CD4-positive, alpha-beta T cell treated with Interleukin-6 for 4 hours (primary cell): ENCODE measurements around the gene KCTD3.

ENCODE experiments used
- DNase-seq: peaks from one replicate; pipeline ENCODE4 v3.0.0-alpha.2; 2020; ENCODE audit warnings: mixed read lengths

KCTD3 gene

DNA sequence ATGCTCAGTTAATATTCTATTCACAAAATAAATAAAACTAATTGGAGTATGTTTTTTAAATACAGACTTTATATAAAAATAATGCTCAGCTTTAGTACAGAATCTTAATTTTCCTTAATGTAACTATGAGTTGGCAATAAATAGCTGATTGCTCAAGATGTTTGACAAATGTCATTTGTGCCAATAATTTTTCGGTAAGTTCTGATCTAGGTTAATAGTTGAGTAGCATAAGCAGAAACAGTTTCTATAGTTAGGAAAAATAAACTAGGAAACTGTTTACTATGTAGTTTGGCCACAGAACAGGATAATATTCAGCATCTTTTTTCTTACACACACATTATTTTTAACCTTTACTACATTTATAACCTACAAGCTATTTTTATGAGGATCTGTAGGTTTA, 40.3 kb downstream of the KCTD3 start:
- no peak for DNase-seq

GRCh38 chr1:215608646-215609045, 41.5 kb downstream of the KCTD3 start:
- no peak for DNase-seq

- DNase-seq, result no peak
These were observed 45.3 kb downstream of the KCTD3 start for GRCh38 chr1:215612391-215612790.

DNA sequence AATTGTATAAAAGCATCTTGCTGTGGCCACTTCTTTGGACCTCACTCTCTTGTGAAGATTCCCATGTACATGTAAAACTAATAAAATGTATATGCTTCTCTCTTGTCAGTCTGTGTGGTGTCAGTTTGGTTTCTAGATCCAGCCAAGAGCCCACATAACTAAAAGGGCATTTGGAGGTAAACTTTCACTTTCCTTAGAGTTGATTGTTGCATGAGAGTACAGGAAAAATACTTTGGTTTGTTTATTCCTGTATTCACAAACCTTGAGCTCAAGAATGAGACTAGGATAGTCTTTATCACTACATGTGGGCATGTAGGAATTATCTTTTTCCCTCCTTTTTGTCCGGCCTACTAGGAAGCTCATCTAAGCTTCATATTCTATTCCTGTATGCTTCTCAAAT, 50.9 kb downstream of the KCTD3 start:
- DNase-seq, result no peak

- DNase-seq, result no peak
These were observed 56.1 kb downstream of the KCTD3 start for GRCh38 chr1:215623162-215623561.

DNA sequence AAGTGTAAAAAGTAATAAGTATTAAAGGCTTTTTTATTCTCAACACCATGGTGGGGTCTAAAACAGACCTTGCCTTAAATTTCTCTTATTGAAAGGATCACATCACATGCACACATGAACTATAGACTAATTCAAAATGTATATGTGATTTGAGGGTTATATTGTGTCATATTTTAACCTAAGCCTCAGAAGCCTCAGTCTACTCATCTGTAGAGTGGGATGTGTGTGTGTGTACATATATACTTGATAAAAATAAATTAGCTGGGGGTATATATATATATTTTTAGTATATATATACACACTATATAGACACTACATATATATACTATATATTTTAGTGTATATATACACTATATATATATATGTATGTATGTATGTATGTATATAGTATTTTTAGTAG, 58.8 kb downstream of the KCTD3 start:
- no peak for DNase-seq

DNA sequence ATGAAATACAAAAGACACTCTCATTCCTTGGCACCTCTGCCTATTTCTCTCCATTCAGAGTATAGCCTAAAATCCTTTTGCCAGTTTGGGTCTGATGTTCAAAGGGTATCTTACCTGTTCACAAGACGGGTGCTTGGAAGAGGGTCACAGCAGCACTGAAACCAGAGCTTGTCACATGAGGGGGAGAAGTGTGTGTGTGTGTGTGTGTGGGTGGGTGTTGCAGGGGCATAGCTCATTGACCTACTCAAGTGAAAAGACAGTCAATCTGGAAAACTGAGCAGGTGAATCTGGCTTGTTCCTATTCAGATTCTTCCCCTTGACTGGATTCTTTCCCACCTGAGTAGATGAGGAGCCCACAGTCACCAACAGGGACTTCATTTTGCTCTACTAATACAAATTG, 63.9 kb downstream of the KCTD3 start:
- DNase-seq, result no peak

DNA sequence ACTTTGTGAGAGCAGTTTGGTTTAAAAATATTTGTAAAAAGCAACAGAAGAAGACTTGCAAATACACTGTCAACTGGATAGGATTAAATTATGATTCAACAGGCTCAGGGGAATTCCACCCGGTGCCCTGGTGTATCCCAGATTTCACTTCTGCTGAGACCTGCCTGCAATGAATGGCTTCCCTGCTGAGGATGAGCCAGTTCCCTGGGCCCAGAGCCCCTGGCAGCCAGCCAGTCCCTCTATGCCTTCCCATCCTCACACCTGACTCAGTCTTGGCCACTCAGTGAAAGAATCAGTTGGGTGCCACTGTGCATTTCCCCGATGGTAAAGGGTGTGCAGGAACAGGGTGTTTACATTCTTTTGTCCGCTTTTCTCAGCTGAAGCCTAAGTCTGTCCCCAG, 64.4 kb downstream of the KCTD3 start:
- no peak for DNase-seq

DNA sequence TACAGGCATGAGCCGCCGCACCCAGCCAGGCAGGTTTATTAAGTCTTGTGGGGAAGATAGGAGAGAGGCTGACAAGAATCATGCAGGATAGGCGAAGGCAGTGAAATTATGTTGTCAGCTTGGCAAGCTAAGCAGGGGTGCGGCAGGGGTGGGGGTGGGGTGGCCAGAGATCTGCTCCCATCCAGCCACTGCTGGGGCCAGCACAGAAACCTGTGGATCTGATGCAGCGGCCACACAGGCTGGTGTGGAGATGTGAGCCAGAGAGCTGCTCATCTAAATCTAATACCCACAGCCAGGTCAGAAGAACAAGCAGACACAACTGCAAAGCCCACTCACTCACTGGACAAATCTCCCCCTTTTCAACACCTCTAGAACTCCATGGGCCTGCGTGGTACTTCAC, 68.7 kb downstream of the KCTD3 start:
- no peak for DNase-seq

GRCh38 chr1:215636258-215636965, 69.3 kb downstream of the KCTD3 start:
- DNase-seq, result no peak

- DNase-seq, result no peak
These were observed 70.0 kb downstream of the KCTD3 start for GRCh38 chr1:215637041-215637573.

DNA sequence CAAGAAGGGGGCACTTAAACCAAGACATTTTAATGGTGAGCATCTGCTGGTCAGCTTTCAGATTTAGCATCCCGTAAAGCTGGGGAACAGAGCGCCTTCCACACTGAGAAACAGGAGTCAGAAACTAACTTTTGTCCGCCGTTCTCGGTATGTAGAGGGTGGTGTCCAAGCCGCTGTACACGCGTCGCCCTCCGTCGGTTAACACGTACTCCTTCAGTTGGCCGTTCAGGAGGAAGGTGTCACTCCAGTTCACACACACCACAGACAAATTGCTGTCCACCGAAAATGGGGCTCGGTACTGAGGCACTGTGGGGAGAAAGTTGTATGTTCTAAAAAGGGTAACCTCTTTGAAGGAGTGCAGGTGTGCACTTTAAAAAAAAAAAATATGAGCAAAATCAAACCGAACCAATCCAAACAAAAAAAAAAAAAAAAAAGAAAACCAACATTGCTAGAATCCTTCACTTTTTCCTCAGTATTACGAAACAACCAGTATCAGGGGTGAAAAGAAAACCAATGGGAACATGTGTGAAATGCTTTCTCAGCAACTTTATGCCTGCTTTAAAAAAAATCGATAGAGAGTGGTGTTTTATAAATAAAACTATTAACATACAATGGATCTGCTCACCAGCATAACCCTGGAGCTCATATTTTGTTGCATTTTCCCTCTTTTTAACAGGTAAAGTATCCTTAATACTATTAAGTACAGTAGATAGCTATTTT, 73.5 kb downstream of the KCTD3 start:
- DNase-seq, result no peak

- no peak for DNase-seq
These were observed 76.7 kb downstream of the KCTD3 start for GRCh38 chr1:215643592-215644321.

- DNase-seq, result no peak
These were observed 78.1 kb downstream of the KCTD3 start for GRCh38 chr1:215645182-215645581.

DNA sequence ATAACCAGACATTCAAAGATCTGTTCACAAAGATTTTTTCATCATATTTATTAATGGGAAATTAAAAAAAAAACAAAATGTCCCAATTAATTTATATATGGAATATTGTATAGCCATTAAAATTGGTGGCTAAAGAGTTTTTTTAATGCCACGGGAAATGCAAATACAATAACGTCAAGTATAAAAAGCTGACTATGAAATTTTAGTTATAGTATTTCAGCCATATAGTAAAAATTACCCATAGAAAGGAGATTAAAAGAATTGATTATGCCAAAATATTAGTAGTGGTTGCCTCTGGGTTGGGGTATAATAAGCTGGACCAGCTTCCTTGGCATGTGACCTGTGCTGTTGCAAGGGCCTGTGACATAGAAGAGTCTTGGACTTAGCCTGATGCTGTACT, 78.8 kb downstream of the KCTD3 start:
- no peak for DNase-seq

DNA sequence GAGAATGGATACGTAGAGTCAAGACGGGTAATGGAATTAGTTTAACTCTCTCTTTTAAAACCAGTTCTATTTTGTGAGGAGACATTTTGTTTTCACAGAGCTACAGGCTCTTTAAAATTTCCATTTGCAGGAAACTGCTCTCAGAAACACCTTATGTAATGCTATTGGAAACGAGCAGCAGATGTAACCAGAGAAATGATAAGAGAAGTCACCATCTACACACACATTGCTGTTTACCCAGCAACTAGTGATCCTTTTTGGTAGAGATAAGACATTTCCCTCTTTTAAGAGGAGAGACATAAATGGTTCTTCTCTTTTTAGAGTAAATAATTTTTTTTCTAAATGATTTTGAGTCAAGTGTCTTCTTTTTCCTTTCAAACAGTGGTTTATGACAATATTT, 80.6 kb downstream of the KCTD3 start:
- no peak for DNase-seq

DNA sequence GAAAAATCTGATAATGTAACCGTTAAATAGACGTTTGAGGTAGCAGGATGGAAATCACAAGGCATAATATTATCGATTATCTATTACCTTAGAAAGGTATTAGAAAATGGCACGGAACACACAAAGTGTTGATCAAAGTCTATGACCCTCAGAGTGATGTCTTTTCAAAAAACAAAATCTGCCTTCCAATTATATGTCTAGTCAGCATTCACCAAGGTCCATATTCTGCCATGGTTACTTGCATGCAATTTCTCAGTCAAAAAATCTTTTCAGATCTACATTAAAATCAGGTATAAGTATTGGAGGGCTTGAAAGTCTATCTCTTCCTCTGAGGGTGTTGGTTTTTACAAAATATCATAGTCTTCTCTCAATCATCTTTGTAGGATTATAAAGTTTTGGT, 81.9 kb downstream of the KCTD3 start:
- no peak for DNase-seq

GRCh38 chr1:215650446-215651149, 83.5 kb downstream of the KCTD3 start:
- no peak for DNase-seq

DNA sequence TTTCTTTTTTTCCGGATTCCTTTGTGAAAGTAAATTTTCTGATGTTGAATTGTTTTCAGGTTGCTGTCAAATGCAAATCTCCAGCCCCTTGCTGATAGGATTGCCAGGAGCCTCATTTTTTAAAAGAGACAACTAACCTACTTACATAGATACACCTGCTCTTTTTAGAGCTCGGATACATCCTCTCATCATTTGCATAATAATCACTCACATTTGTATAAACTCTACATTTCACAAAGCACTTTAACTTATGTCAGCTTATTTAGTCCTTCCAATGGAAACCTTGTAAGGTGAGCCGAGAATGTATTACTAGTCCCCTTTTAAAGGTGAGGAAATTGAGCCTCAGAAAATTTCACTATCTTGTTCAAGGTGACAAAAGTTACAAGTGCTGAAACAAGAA, 84.8 kb downstream of the KCTD3 start:
- DNase-seq, result no peak

DNA sequence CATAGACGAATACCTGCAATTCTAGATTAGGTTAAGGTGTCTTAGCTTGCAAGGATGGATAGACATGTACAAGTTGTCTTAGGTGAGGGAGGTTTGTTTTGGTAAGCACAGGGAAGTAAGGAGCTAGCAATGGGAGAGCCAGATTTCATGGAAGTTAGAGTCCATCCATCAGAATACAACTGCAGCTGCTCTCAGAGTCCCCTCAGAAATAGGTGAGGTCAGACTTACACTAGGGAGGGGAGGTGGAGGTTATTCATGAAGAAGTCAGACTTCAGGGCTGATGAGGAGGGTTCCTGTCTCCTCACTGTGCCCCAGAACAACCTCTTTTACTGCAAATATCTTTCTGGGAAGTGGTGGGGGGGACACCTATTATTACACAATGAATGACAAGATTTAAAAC, 85.3 kb downstream of the KCTD3 start:
- DNase-seq, result no peak

DNA sequence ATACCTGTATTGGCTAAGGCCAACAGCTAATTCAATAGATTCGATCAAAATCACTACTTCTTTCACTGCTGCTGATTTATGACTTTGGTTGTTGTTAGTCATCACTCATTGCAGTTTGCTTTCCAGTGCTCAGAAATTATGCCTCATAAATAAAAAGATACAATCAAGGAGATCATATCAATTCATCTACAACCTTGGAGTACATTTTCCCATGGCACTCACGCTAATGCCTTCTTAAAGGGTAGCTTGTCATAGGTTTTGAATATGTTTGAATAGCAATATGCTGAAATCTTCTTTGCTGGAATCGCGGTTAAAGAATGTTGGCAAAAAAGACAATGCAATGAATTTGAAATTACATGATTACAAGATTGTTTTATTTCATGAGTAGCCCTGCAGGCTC, 89.9 kb downstream of the KCTD3 start:
- no peak for DNase-seq

DNA sequence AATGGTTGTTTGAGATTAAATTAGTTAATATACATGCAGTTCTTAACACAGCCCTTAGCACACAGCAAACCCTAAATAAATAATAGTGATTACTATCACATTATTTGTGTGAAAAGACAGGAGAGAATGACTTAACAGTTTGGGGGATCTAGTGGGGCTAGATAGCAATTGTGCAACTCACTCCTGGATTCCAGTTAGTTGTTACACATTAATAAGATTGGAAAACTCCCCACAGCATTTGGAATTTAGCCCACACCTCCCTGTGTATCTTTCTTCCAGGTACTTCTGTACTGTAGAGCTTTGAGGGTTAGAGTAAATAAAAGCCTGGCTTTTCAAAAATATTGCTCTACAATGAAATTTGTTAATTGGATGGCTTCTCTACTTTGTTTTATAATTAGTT, 93.2 kb downstream of the KCTD3 start:
- no peak for DNase-seq

GRCh38 chr1:215661033-215661432, 93.9 kb downstream of the KCTD3 start:
- DNase-seq, result no peak
